Rectal smooth muscle tissue (tissue), 1 donor: ENCODE results near the gene XNDC1N.

Experiments
- H3K27ac ChIP-seq: one replicate; pipeline ENCODE4 v1.7.0; 2013; ENCODE audit warnings: low read depth, low read length, inconsistent platforms
- H3K27me3 ChIP-seq: one replicate; pipeline ENCODE4 v1.7.0; 2013; ENCODE audit warnings: low read length; ENCODE audit not compliant: control insufficient read depth, insufficient read depth
- H3K36me3 ChIP-seq: one replicate; pipeline ENCODE4 v1.7.0; 2013; ENCODE audit warnings: low read length; ENCODE audit not compliant: control insufficient read depth, insufficient read depth
- H3K4me1 ChIP-seq: one replicate; pipeline ENCODE4 v1.7.0; 2013; ENCODE audit warnings: low read length; ENCODE audit not compliant: control insufficient read depth, insufficient read depth
- H3K4me3 ChIP-seq: one replicate; pipeline ENCODE4 v1.7.0; 2013; ENCODE audit warnings: low read length
- H3K9ac ChIP-seq: one replicate; pipeline ENCODE4 v1.7.0; 2013; ENCODE audit warnings: low read length

Gene XNDC1N, protein sequence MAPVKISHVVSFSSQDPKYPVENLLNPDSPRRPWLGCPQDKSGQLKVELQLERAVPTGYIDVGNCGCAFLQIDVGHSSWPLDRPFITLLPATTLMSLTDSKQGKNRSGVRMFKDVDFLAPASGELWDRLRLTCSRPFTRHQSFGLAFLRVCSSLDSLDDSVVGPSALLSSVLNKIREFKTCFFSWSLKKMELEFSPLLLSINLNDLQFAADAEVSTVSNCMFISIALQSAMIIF

GRCh38 chr11:71927820-71928736 is at the start of gene XNDC1N:
Gene XNDC1N (minus strand): TSS chr11:71928594. CDS start chr11:71923353, 5,241 bp downstream.
- Histone ChIP-seq H3K4me3 (peak within 1 kb of the TSS; percentile 100), H3K4me1 (peaks cover 13% of the 10 kb centered on the region), H3K36me3 (no peaks in the 10 kb centered on the region), H3K9ac (peak within 1 kb of the TSS; percentile 78), H3K27ac (peak within 1 kb of the TSS; percentile 94), H3K27me3 (no peaks in the 10 kb centered on the region)

GRCh38 chr11:71977743-71978418 is 49.5 kb upstream of the XNDC1N start:
- Histone ChIP-seq H3K4me1 (no peaks in the 10 kb centered on the region), H3K27ac (no peak overlapping the region), H3K36me3 (no peaks in the 10 kb centered on the region), H3K9ac (no peak overlapping the region), H3K4me3 (no peak overlapping the region), H3K27me3 (no peaks in the 10 kb centered on the region)

- H3K9ac ChIP-seq = no peak overlapping the region
- no peak overlapping the region for H3K27ac ChIP-seq
- no peaks in the 10 kb centered on the region for H3K27me3 ChIP-seq
- no peaks in the 10 kb centered on the region for H3K4me1 ChIP-seq
- H3K4me3 ChIP-seq = no peak overlapping the region
- no peaks in the 10 kb centered on the region for H3K36me3 ChIP-seq
Measured at GRCh38 chr11:71977090-71977489, 48.7 kb upstream of the XNDC1N start.

- H3K4me1 ChIP-seq = no peaks in the 10 kb centered on the region
- no peak overlapping the region for H3K9ac ChIP-seq
Measured at GRCh38 chr11:71976551-71976950, 48.2 kb upstream of the XNDC1N start.

DNA sequence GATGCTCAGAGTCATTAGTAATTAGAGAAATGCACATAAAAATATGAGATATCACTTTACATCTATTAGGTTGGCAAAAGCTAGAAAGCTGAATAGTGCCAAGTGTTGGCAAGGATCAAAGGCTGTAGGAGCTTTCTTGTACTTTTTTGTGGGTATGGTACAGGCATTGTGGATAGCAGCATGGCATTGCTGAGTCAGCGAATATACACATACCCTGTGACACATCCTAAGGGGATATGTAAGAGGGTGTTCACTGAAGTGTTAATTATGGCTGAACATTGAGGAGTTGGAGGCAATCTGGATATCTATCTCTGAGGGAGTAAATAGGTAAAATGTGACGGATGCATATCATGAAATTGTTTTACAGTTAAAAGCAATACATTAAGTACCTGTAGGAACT is 43.3 kb upstream of the XNDC1N start:
- H3K4me3 ChIP-seq = no peak overlapping the region
- no peaks in the 10 kb centered on the region for H3K27me3 ChIP-seq
- no peaks in the 10 kb centered on the region for H3K36me3 ChIP-seq
- H3K27ac ChIP-seq = no peak overlapping the region
- H3K4me1 ChIP-seq = no peaks in the 10 kb centered on the region
- no peak overlapping the region for H3K9ac ChIP-seq

More at GRCh38 chr11:71976551-71976950, 48.2 kb upstream of the XNDC1N start:
- no peak overlapping the region for H3K27ac ChIP-seq
- H3K4me3 ChIP-seq = no peak overlapping the region
- no peaks in the 10 kb centered on the region for H3K27me3 ChIP-seq
- no peaks in the 10 kb centered on the region for H3K36me3 ChIP-seq

DNA sequence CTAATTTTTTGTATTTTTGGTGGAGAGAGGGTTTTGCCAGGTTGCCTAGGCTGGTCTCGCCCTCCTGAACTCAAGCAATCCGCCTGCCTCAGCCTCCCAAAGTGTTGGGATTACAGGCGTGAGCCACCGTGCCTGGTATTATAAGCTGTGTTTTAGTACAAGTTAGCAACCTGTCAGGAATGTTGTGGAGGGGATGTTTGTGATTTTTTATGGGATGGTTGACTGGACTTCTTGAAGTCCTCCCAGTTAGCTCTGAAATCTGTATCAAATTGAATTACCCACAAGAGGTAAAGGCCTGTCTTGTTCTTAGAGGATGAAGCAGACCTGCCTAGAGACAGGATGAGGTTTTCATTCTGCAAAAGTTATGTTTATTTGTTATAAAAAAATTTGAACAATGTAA is 36.2 kb upstream of the XNDC1N start:
- H3K36me3 ChIP-seq = peaks cover 7% of the 10 kb centered on the region
- no peak overlapping the region for H3K9ac ChIP-seq
- no peaks in the 10 kb centered on the region for H3K27me3 ChIP-seq
- no peaks in the 10 kb centered on the region for H3K4me1 ChIP-seq
- no peak overlapping the region for H3K27ac ChIP-seq
- no peak overlapping the region for H3K4me3 ChIP-seq

DNA sequence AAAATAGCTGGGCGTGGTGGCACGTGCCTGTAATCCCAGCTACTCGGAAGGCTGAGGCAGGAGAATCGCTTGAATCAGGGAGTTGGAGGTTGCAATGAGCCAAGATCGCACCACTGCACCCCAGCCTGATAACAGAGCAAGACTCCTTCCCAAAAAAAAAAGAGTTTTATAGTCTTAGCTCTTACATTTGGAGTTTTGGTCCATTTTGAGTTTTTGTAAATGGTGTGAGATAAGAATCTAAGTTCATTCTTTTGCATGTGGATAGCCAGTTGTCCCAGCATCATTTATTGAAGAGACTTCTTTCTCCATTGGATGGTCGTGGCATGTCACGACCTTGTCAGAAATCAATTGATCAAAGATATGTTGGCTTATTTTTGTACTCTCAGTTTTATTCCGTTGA is 35.1 kb upstream of the XNDC1N start:
- Histone ChIP-seq H3K4me3 (no peak overlapping the region), H3K27me3 (no peaks in the 10 kb centered on the region), H3K36me3 (peaks cover 7% of the 10 kb centered on the region), H3K9ac (no peak overlapping the region), H3K27ac (no peak overlapping the region), H3K4me1 (no peaks in the 10 kb centered on the region)

DNA sequence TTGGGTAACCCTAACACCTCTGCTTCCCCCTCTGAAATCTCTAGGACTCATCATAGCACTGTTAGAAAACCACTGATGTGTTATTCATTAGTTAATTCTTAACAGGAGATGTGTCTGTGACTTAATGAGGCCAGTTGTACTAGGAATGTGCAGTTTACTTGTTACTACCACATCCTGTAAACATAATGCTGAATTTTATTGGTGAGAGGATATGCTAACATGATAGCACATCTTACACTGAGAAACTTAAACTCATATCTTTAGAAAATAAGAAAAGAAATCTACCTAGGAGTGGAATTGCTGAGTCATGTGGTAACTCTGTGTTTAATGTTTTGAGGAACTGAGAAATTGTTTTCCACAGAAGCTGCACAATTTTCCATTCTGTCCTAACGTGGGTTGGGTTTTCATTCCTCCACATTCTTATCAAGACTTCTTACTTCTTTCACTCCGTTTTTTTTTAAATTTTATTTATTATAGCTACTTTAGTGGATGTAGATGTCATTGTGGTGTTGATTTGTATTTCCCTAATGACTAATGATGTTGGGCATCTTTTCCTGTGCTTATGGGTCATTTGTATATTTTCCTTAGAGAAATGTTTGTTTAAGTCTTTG is 34.1 kb upstream of the XNDC1N start:
- no peak overlapping the region for H3K4me3 ChIP-seq
- no peak overlapping the region for H3K9ac ChIP-seq
- no peak overlapping the region for H3K27ac ChIP-seq
- H3K27me3 ChIP-seq = no peaks in the 10 kb centered on the region
- peaks cover 7% of the 10 kb centered on the region for H3K36me3 ChIP-seq
- no peaks in the 10 kb centered on the region for H3K4me1 ChIP-seq

- Histone ChIP-seq H3K27me3 (no peaks in the 10 kb centered on the region), H3K27ac (no peak overlapping the region), H3K4me3 (no peak overlapping the region), H3K9ac (no peak overlapping the region), H3K36me3 (peaks cover 7% of the 10 kb centered on the region), H3K4me1 (no peaks in the 10 kb centered on the region)
Measured at GRCh38 chr11:71955898-71956456, 27.6 kb upstream of the XNDC1N start.

- Histone ChIP-seq H3K27ac (no peak overlapping the region), H3K36me3 (no peaks in the 10 kb centered on the region), H3K4me1 (no peaks in the 10 kb centered on the region), H3K27me3 (no peaks in the 10 kb centered on the region), H3K9ac (no peak overlapping the region), H3K4me3 (no peak overlapping the region)
Measured at GRCh38 chr11:71951741-71952310, 23.4 kb upstream of the XNDC1N start.

DNA sequence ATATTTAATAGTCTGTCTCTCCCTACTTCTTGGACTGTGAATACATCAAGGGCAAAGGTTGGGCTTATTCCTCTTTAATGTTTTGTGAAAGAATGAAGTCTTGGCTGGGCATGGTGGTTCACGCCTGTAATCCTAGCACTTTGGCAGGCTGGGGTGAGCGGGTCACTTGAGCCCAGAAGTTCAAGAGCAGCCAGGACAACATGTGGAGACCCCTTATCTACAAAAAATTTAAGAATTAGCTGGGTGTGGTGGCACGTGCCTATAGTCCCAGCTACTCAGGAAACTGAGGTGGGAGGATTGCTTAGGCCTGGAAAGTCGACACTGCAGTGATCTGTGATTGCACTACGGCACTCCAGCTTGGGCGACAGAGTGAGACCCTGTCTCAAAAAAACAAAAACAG is 20.6 kb upstream of the XNDC1N start:
- no peak overlapping the region for H3K9ac ChIP-seq
- H3K27me3 ChIP-seq = no peaks in the 10 kb centered on the region
- H3K4me3 ChIP-seq = no peak overlapping the region
- H3K27ac ChIP-seq = no peak overlapping the region
- no peaks in the 10 kb centered on the region for H3K4me1 ChIP-seq
- H3K36me3 ChIP-seq = no peaks in the 10 kb centered on the region
